SU-DHL-6 (cell line): ENCODE results near the gene BOD1L1.

ENCODE experiments used
- H2AFZ ChIP-seq: fragments of 200-600 bp; sonication (generic); 2 replicates; pipeline ENCODE4 v1.6.1; 2014; ENCODE audit warnings: low read depth, mild to moderate bottlenecking, moderate library complexity, mixed read lengths, antibody characterized with exemption, low read length; ENCODE audit not compliant: severe bottlenecking
- H3F3A ChIP-seq: fragments of 200-600 bp; shearing (Covaris generic); 2 replicates; pipeline ENCODE4 v1.6.0; 2016; ENCODE audit warnings: antibody characterized with exemption, mild to moderate bottlenecking; ENCODE audit not compliant: insufficient read depth
- H3K27ac ChIP-seq: fragments of 200-600 bp; sonication (generic); 2 replicates; pipeline ENCODE4 v1.5.1; 2016; ENCODE audit warnings: low read depth, mild to moderate bottlenecking, low read length, moderate library complexity, mixed read lengths
- H3K27me3 ChIP-seq: fragments of 200-600 bp; sonication (generic), shearing (Covaris generic); 2 replicates; pipeline ENCODE4 v1.6.0; 2014; ENCODE audit warnings: mild to moderate bottlenecking, low read length
- H3K36me3 ChIP-seq: fragments of 200-600 bp; sonication (generic); 2 replicates; pipeline ENCODE4 v1.6.1; 2014; ENCODE audit warnings: mild to moderate bottlenecking, low read length, mixed read lengths
- H3K4me2 ChIP-seq: fragments of 300-600, 200-600 bp; shearing (Covaris generic), sonication (generic); 2 replicates; pipeline ENCODE4 v1.6.0; 2014; ENCODE audit warnings: low read length, low read depth, mild to moderate bottlenecking; ENCODE audit not compliant: poor library complexity, severe bottlenecking
- H3K4me3 ChIP-seq: fragments of 200-600 bp; sonication (generic); 2 replicates; pipeline ENCODE4 v1.5.1; 2014; ENCODE audit warnings: antibody characterized with exemption, low read length, mild to moderate bottlenecking, mixed read lengths; ENCODE audit not compliant: insufficient read depth, poor library complexity, severe bottlenecking
- H3K79me2 ChIP-seq: fragments of 200-600 bp; sonication (generic); 2 replicates; pipeline ENCODE4 v1.6.1; 2014; ENCODE audit warnings: mild to moderate bottlenecking, low read length, moderate library complexity; ENCODE audit not compliant: insufficient read depth
- H3K9ac ChIP-seq: fragments of 200-600 bp; sonication (generic); 2 replicates; pipeline ENCODE4 v1.7.0; 2014; ENCODE audit warnings: mild to moderate bottlenecking, low read length
- H3K9me2 ChIP-seq: fragments of 200-600 bp; sonication (generic); replicated peaks from 2 replicates; pipeline ENCODE4 v1.6.1; 2014; ENCODE audit warnings: low read length; ENCODE audit not compliant: insufficient read depth
- H3K9me3 ChIP-seq: fragments of 200-600 bp; sonication (generic); 2 replicates; pipeline ENCODE4 v1.6.1; 2014; ENCODE audit warnings: low read length, mixed read lengths; ENCODE audit not compliant: insufficient read depth
- H4K20me1 ChIP-seq: fragments of 200-600 bp; sonication (generic); 2 replicates; pipeline ENCODE4 v1.6.1; 2014; ENCODE audit warnings: low read depth, mild to moderate bottlenecking, antibody characterized with exemption, low read length, moderate library complexity, mixed read lengths
- CTCF ChIP-seq: fragments of 200-600 bp; sonication (generic); IDR thresholded peaks from one replicate; pipeline ENCODE4 v1.5.1; 2017; ENCODE audit warnings: antibody characterized with exemption, mild to moderate bottlenecking, low read length, moderate library complexity; ENCODE audit not compliant: insufficient read depth, poor library complexity, severe bottlenecking
- EZH2phosphoT487 ChIP-seq: fragments of 200-600 bp; sonication (generic), shearing (Covaris generic); conservative IDR thresholded peaks from 2 replicates; pipeline ENCODE4 v1.6.1; 2018; ENCODE audit warnings: mild to moderate bottlenecking, antibody characterized with exemption, low read length, moderate library complexity, mixed read lengths

Gene BOD1L1

GRCh38 chr4:13601048-13601447 is 26.5 kb downstream of the BOD1L1 start:
- H3K27ac ChIP-seq = peak overlapping the region; percentile 60; the same call in 1 of the 2 replicates
- peaks cover 32% of the 10 kb centered on the region for H3K36me3 ChIP-seq
- H3K27me3 ChIP-seq = no peaks in the 10 kb centered on the region
- no peak overlapping the region for H2AFZ ChIP-seq
- no peaks in the 10 kb centered on the region for H3K9me2 ChIP-seq
- no peaks in the 10 kb centered on the region for H4K20me1 ChIP-seq
- TF ChIP-seq EZH2phosphoT487 (no peak), CTCF (no peak)
- no peaks in the 10 kb centered on the region for H3F3A ChIP-seq
- H3K4me3 ChIP-seq = no peak overlapping the region
- H3K4me2 ChIP-seq = no peak overlapping the region
- no peak overlapping the region for H3K9ac ChIP-seq
- no peaks in the 10 kb centered on the region for H3K79me2 ChIP-seq
- no peaks in the 10 kb centered on the region for H3K9me3 ChIP-seq

GRCh38 chr4:13599159-13599558 is 28.4 kb downstream of the BOD1L1 start:
- H3K4me2 ChIP-seq = no peak overlapping the region
- H3K27ac ChIP-seq = no peak overlapping the region
- H3F3A ChIP-seq = no peaks in the 10 kb centered on the region
- H3K4me3 ChIP-seq = no peak overlapping the region
- H3K9ac ChIP-seq = no peak overlapping the region
- H3K36me3 ChIP-seq = peaks cover 15% of the 10 kb centered on the region
- no peak for TF ChIP-seq EZH2phosphoT487
- no peak for TF ChIP-seq CTCF
- H3K79me2 ChIP-seq = no peaks in the 10 kb centered on the region
- H2AFZ ChIP-seq = no peak overlapping the region
- no peaks in the 10 kb centered on the region for H3K9me3 ChIP-seq
- no peaks in the 10 kb centered on the region for H3K9me2 ChIP-seq
- no peaks in the 10 kb centered on the region for H3K27me3 ChIP-seq
- H4K20me1 ChIP-seq = no peaks in the 10 kb centered on the region

DNA sequence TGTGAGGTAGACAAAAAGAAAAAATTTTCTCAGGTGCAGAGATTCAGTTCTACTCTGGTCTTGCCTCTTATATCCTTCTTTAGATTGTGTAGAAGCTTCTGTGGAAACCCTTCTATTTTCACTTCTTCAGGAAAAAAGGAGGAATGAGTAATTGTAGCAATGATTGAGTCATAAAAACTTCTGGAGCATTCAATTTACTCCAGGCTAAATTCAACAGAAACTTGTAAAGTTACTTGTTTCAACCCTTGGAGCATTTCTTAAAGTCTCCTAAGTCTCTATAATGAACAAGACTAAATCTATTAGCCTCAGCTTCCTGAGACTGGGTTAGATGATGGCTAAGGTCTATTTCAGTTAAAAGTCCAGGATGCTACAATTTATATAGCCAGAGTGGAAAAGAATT is 29.9 kb downstream of the BOD1L1 start:
- no peaks in the 10 kb centered on the region for H3K9me2 ChIP-seq
- H3K27ac ChIP-seq = no peak overlapping the region
- no peak overlapping the region for H3K4me2 ChIP-seq
- no peak for TF ChIP-seq EZH2phosphoT487
- no peak for TF ChIP-seq CTCF
- no peaks in the 10 kb centered on the region for H3K79me2 ChIP-seq
- no peaks in the 10 kb centered on the region for H3K27me3 ChIP-seq
- no peak overlapping the region for H2AFZ ChIP-seq
- H3K9ac ChIP-seq = no peak overlapping the region
- H3K4me3 ChIP-seq = no peak overlapping the region
- H3F3A ChIP-seq = no peaks in the 10 kb centered on the region
- no peaks in the 10 kb centered on the region for H4K20me1 ChIP-seq
- no peaks in the 10 kb centered on the region for H3K9me3 ChIP-seq
- H3K36me3 ChIP-seq = peaks cover 12% of the 10 kb centered on the region
